A549 (cell line): ENCODE data around the gene ZNF407. TPM values are rescaled to one million over a fixed set of nuclear protein-coding genes. Genes with fewer than 3 reads are reported as not detected.

Experiments
- ATAC-seq, 2 experiments: fragments of 200-7000 bp in 1 of 2; fragments of >200 bp in 1 of 2; cut with Nextera tagmentation in 1 of 2; cut with Tn5 transposase in 1 of 2; 3 replicates each; pipeline versions ENCODE4 v1.8.0 to v1.9.1; 2018 to 2020; ENCODE audit warnings: mild to moderate bottlenecking in 1 of 2, moderate library complexity in 1 of 2
- CTCF ChIA-PET: fragments of 300-600 bp; sonication (Branson Sonifier 250); formaldehyde crosslinking; extraction: SDS; loops from one replicate; lab custom pipeline; 2021; ENCODE audit warnings: antibody characterized with exemption, inconsistent platforms; lab: Yijun Ruan, JAX
- POLR2A ChIA-PET: fragments of 350-600 bp; formaldehyde crosslinking; extraction: SDS; loops from one replicate; lab custom pipeline; 2021; ENCODE audit warnings: antibody characterized with exemption, inconsistent platforms; lab: Yijun Ruan, JAX
- DNase-seq, 2 experiments: peaks; one replicate each; pipeline versions ENCODE4 v3.0.0 to v3.0.0-alpha.2; 2011 to 2016; ENCODE audit warnings: low read depth in 1 of 2, low spot score in 1 of 2
- FAIRE-seq: peaks from 2 replicates; lab custom pipeline; 2011; peaks lifted over from hg19 to GRCh38; lab: Jason Lieb, UNC
- H3K27ac ChIP-seq, 2 experiments: fragments of >200 bp; sonication (Bioruptor Twin); formaldehyde crosslinking; 3 replicates each; pipeline ENCODE4 v1.5.1; 2016 to 2017
- H3K4me1 ChIP-seq: fragments of >200 bp; sonication (Bioruptor Twin); formaldehyde crosslinking; 3 replicates; pipeline ENCODE4 v1.6.1; 2016
- H3K4me2 ChIP-seq: fragments of >200 bp; sonication (Bioruptor Twin); formaldehyde crosslinking; 3 replicates; pipeline ENCODE4 v1.6.1; 2016
- H3K4me3 ChIP-seq: fragments of >200 bp; sonication (Bioruptor Twin); formaldehyde crosslinking; 3 replicates; pipeline ENCODE4 v1.5.1; 2016
- H3K9me3 ChIP-seq: fragments of >200 bp; sonication (Bioruptor Twin); formaldehyde crosslinking; 3 replicates; pipeline ENCODE4 v1.6.1; 2016
- CBX2 ChIP-seq: fragments of 200-600 bp; sonication (generic); IDR thresholded peaks from 2 replicates; pipeline ENCODE4 v1.6.1; 2016; ENCODE audit warnings: low read depth, mild to moderate bottlenecking, borderline replicate concordance
- CBX8 ChIP-seq: fragments of 200-600 bp; sonication (generic); IDR thresholded peaks from 2 replicates; pipeline ENCODE4 v1.6.1; 2016
- CHD2 ChIP-seq: fragments of 150-350 bp; IDR thresholded peaks from 2 replicates; pipeline ENCODE4 v1.6.1; 2014; ENCODE audit warnings: low read length; ENCODE audit not compliant: partially characterized antibody
- EP300 ChIP-seq, 2 experiments: fragments of >200 bp; sonication (Bioruptor Twin); formaldehyde crosslinking; IDR thresholded peaks; 2 replicates in 1 of 2; 3 replicates in 1 of 2; pipeline ENCODE4 v1.6.1; 2016 to 2017
- FOSB ChIP-seq: fragments of 250-450 bp; sonication (Bioruptor Pico); IDR thresholded peaks from 2 replicates; pipeline ENCODE4 v1.5.0; 2020; ENCODE audit warnings: mild to moderate bottlenecking, moderate library complexity
- HEYL ChIP-seq: fragments of 250-450 bp; sonication (Bioruptor Pico); IDR thresholded peaks from 2 replicates; pipeline ENCODE4 v1.8.0; 2021; ENCODE audit warnings: mild to moderate bottlenecking, moderate library complexity
- JUNB ChIP-seq: fragments of >200 bp; sonication (Bioruptor Twin); formaldehyde crosslinking; IDR thresholded peaks from 2 replicates; pipeline ENCODE4 v1.6.1; 2016
- KDM1A ChIP-seq: fragments of 200-600 bp; sonication (generic); IDR thresholded peaks from 2 replicates; pipeline ENCODE4 v1.6.1; 2016; ENCODE audit warnings: low read depth, mild to moderate bottlenecking
- MAFK ChIP-seq: fragments of 450-650 bp; IDR thresholded peaks from 2 replicates; pipeline ENCODE4 v1.6.1; 2014; ENCODE audit not compliant: partially characterized antibody
- NFE2L2 ChIP-seq: fragments of 150-350 bp; conservative IDR thresholded peaks from 2 replicates; pipeline ENCODE4 v1.6.1; 2014; ENCODE audit warnings: low read length
- NPAS2 ChIP-seq: fragments of 250-450 bp; sonication (Bioruptor Pico); IDR thresholded peaks from 2 replicates; pipeline ENCODE4 v1.8.0; 2022; ENCODE audit warnings: mild to moderate bottlenecking, moderate library complexity, borderline replicate concordance
- PHF8 ChIP-seq: fragments of 200-600 bp; sonication (generic); IDR thresholded peaks from 2 replicates; pipeline ENCODE4 v1.6.1; 2016; ENCODE audit warnings: low read depth, mild to moderate bottlenecking, antibody characterized with exemption, moderate library complexity, borderline replicate concordance
- POLR2AphosphoS2 ChIP-seq: conservative IDR thresholded peaks from 2 replicates; pipeline ENCODE4 v1.6.1; 2012; ENCODE audit warnings: low read length, improper control_type of control experiment, inconsistent platforms
- RFX5 ChIP-seq: fragments of 450-650 bp; IDR thresholded peaks from 2 replicates; pipeline ENCODE4 v1.7.1; 2014; ENCODE audit warnings: antibody characterized with exemption, mild to moderate bottlenecking, moderate library complexity
- SREBF2 ChIP-seq: fragments of 450-650 bp; IDR thresholded peaks from 2 replicates; pipeline ENCODE4 v1.6.1; 2014; ENCODE audit warnings: mild to moderate bottlenecking, moderate library complexity
- USF2 ChIP-seq: fragments of 450-650 bp; IDR thresholded peaks from 2 replicates; pipeline ENCODE4 v1.6.1; 2014; ENCODE audit warnings: antibody characterized with exemption
- ZNF302 ChIP-seq: fragments of 250-450 bp; sonication (Bioruptor Pico); IDR thresholded peaks from 2 replicates; pipeline ENCODE4 v1.9.0; 2021; ENCODE audit warnings: inconsistent platforms, mild to moderate bottlenecking, moderate library complexity
- ZSCAN20 ChIP-seq: fragments of 250-450 bp; sonication (Bioruptor Pico); IDR thresholded peaks from 2 replicates; pipeline ENCODE4 v1.8.0; 2022; ENCODE audit warnings: mild to moderate bottlenecking, moderate library complexity
- WGBS: methylation state at CpG from one replicate; pipeline ENCODE4 v1.1.6; 2017; ENCODE audit errors: missing lambda C conversion rate; 5-methylcytosine and 5-hydroxymethylcytosine counted together
- polyA plus RNA-seq, 4 experiments: library from polyadenylated mRNA; depleted of rRNA in 3 of 4; stranded (reverse); fragments of >200 nt; fragmentation: RNase III in 1 of 4; extraction: RNeasy Plus Mini Kit Qiagen cat#74134 plus additional on column Dnase treatment in 1 of 4; gene quantifications; 2 replicates in 3 of 4; 3 replicates in 1 of 4; pipeline ENCODE4 v1.2.3, GENCODE V29; 2011 to 2017

ZNF407 gene
- polyA plus RNA-seq, 2 of the 4 experiments (the other 2 are of a cell fraction) = 2.5 to 3.0 TPM

- ChIA-PET POLR2A (no interaction called here), CTCF (no interaction called here)
- no peak overlapping the region for H3K4me2 ChIP-seq
- H3K4me1 ChIP-seq = no peaks in the 10 kb centered on the region
- no peak for TF ChIP-seq ZNF302
- H3K9me3 ChIP-seq = no peaks in the 10 kb centered on the region
- no peak for ATAC-seq
- WGBS = 90% methylated on average over 6 of the region's 6 CpGs
- no peak for DNase-seq
- H3K4me3 ChIP-seq = no peak overlapping the region
- no peak overlapping the region for H3K27ac ChIP-seq
- FAIRE-seq = no peak
Observed at GRCh38 chr18:74936343-74936742, 338.7 kb downstream of the ZNF407 start.

GRCh38 chr18:74937291-74937690 lies 339.6 kb downstream of the ZNF407 start:
- WGBS = 90% methylated on average over 1 of the region's 1 CpG
- no peak for FAIRE-seq

GRCh38 chr18:74940856-74941255 lies 343.2 kb downstream of the ZNF407 start:
- TF ChIP-seq EP300 (IDR thresholded peaks at IDR 0.05) (no peak), RFX5 (no peak), PHF8 (no peak), CBX8 (no peak), MAFK (no peak), CBX2 (no peak)
- Histone ChIP-seq H3K4me2 (no peak overlapping the region), H3K4me3 (no peak overlapping the region), H3K4me1 (peaks cover 16% of the 10 kb centered on the region), H3K9me3 (no peaks in the 10 kb centered on the region), H3K27ac (no peak overlapping the region)
- CTCF ChIA-PET = interaction anchor here (1.0 to 1.2 kb wide), 3 partner anchors 13 to 23 kb away, joined by 3 to 4 read pairs (median 3); no protein-coding TSS in a partner anchor
- ATAC-seq (no peak), FAIRE-seq (no peak), DNase-seq (no peak)
- POLR2A ChIA-PET = no interaction called here
- 96% methylated on average over 5 of the region's 5 CpGs for WGBS

More at GRCh38 chr18:74937291-74937690, 339.6 kb downstream of the ZNF407 start:
- H3K4me1 ChIP-seq = no peaks in the 10 kb centered on the region
- no peak overlapping the region for H3K4me3 ChIP-seq
- POLR2A ChIA-PET = no interaction called here
- ATAC-seq (no peak), DNase-seq (no peak)
- CTCF ChIA-PET = no interaction called here
- no peaks in the 10 kb centered on the region for H3K9me3 ChIP-seq
- TF ChIP-seq ZNF302 (no peak), CHD2 (no peak), NFE2L2 (no peak), JUNB (no peak), POLR2AphosphoS2 (no peak), KDM1A (no peak), ZSCAN20 (CRISPR knock-in tag) (no peak), RFX5 (no peak), FOSB (CRISPR knock-in tag) (no peak)
- no peak overlapping the region for H3K4me2 ChIP-seq
- no peak overlapping the region for H3K27ac ChIP-seq

GRCh38 chr18:74942319-74942910 lies 344.7 kb downstream of the ZNF407 start:
- ATAC-seq (no peak), DNase-seq (no peak), FAIRE-seq (no peak)
- no peaks in the 10 kb centered on the region for H3K9me3 ChIP-seq
- ChIA-PET POLR2A (no interaction called here), CTCF (no interaction called here)
- H3K4me2 ChIP-seq = no peak overlapping the region
- H3K4me3 ChIP-seq = no peak overlapping the region
- no peak overlapping the region for H3K27ac ChIP-seq
- WGBS = 76% methylated on average over 9 of the region's 9 CpGs
- H3K4me1 ChIP-seq = peaks cover 28% of the 10 kb centered on the region
- TF ChIP-seq POLR2AphosphoS2 (no peak), SREBF2 (no peak), NPAS2 (CRISPR knock-in tag) (no peak), ZSCAN20 (CRISPR knock-in tag) (no peak), HEYL (CRISPR knock-in tag) (no peak), USF2 (no peak), FOSB (CRISPR knock-in tag) (no peak)
